Right cardiac atrium (tissue), 5 donors: Measurements from ENCODE around the gene HAPLN2. TPM values are rescaled to one million over a fixed set of nuclear protein-coding genes. Genes with fewer than 3 reads are reported as not detected.
"Not testable (repeated sequence)": the region's sequence is repeated elsewhere in the genome, so short reads cannot be mapped to it uniquely, and the experiment has no call there.

ENCODE experiments used
- ATAC-seq, 2 donors: fragments of 200-7000 bp; cut with Tn5 transposase; one replicate each; pipeline versions ENCODE4 v1.8.0 to v1.9.1; 2020; ENCODE audit warnings: moderate library complexity in 2 of 2, mild to moderate bottlenecking in 1 of 2
- DNase-seq, 3 donors: peaks; one replicate each; pipeline ENCODE4 v3.0.0-alpha.2; 2020
- H3K27ac ChIP-seq: one replicate; pipeline ENCODE4 v1.5.1; 2013; ENCODE audit warnings: mild to moderate bottlenecking, low read length, control low read depth, moderate library complexity
- H3K27me3 ChIP-seq: one replicate; pipeline ENCODE4 v1.6.1; 2013; ENCODE audit not compliant: control insufficient read depth, insufficient read depth
- H3K4me1 ChIP-seq: one replicate; pipeline ENCODE4 v1.6.1; 2013; ENCODE audit warnings: low read length; ENCODE audit not compliant: control insufficient read depth, insufficient read depth
- H3K4me3 ChIP-seq: one replicate; pipeline ENCODE4 v1.5.1; 2013; ENCODE audit warnings: low read length, control low read depth
- H3K9me3 ChIP-seq: one replicate; pipeline ENCODE4 v1.6.1; 2013; ENCODE audit warnings: low read length; ENCODE audit not compliant: control insufficient read depth
- WGBS: extraction: QIAGEN DNeasy Blood & Tissue Kit; methylation state at CpG from one replicate; pipeline ENCODE4 v1.1.7; 2013; 5-methylcytosine and 5-hydroxymethylcytosine counted together
- intact Hi-C, 4 donors: fragments of 100-400 bp; cut with DNase I; formaldehyde crosslinking; loops; one replicate each; pipeline versions ENCODE4 v1.11.0 to v1.14.0; 2022 to 2023
- polyA plus RNA-seq: library from polyadenylated mRNA; stranded (reverse); fragments of 200-250 nt; gene quantifications from one replicate; pipeline ENCODE4 v1.2.3, GENCODE V29; 2013
- total RNA-seq, 4 donors: library from RNA; stranded (reverse); fragmentation: NEBNext Ultra II Directional; extraction: Animal tissue kit (Norgen Biotek cat#: 25700); gene quantifications; one replicate each; pipeline ENCODE4 v1.2.1, GENCODE V29; 2021
- donor health status: healthy with polysubstance abuse.
- donor health status: DM: no; HTN: yes; CAD: no.
- donor health status: DM: no; HTN: no; CAD: no.
- donor health status: DM: no; HTN: yes; CAD: no; lungs with severe emphysema.
- donor health status: DM: yes; HTN: yes; CAD: no.

Gene HAPLN2
- total and polyA plus RNA-seq, 5 donors, result 0.53 to 2.0 (median 1.1) TPM

GRCh38 chr1:156623946-156624813 is 5.0 kb downstream of the HAPLN2 start:
- Histone ChIP-seq H3K27me3 (no peaks in the 10 kb centered on the region), H3K27ac (no peak overlapping the region), H3K9me3 (no peaks in the 10 kb centered on the region), H3K4me1 (no peaks in the 10 kb centered on the region), H3K4me3 (peak overlapping the region; percentile 43)
- ATAC-seq (peak; percentile 69 to 73), DNase-seq (peak; percentile 60 to 80 (median 79))
- intact Hi-C loops, result loop anchor here in 2 of 4 donors (2.0 to 5.0 kb wide), 2 partner anchors 33 kb away; no protein-coding TSS in a partner anchor
- WGBS, result 1% methylated on average over 87 of the region's 87 CpGs

GRCh38 chr1:156624814-156625435 is 5.7 kb downstream of the HAPLN2 start:
- H3K27ac ChIP-seq, result no peak overlapping the region
- intact Hi-C loops, result loop anchor here in 2 of 4 donors (2.0 to 5.0 kb wide), 2 partner anchors 32 kb away; no protein-coding TSS in a partner anchor

GRCh38 chr1:156625436-156626078 is 6.3 kb downstream of the HAPLN2 start:
- H3K27me3 ChIP-seq, result no peaks in the 10 kb centered on the region
- peak; percentile 48 to 59 for ATAC-seq
- peak; percentile 53 to 84 (median 81) for DNase-seq
- no peak overlapping the region for H3K27ac ChIP-seq
- no peaks in the 10 kb centered on the region for H3K4me1 ChIP-seq
- no peaks in the 10 kb centered on the region for H3K9me3 ChIP-seq
- peak overlapping the region; percentile 30 for H3K4me3 ChIP-seq
- under 1% methylated on average over 45 of the region's 45 CpGs for WGBS
- intact Hi-C loops, result loop anchor here in 2 of 4 donors (2.0 kb wide), 1 partner anchor 31 kb away; no protein-coding TSS in a partner anchor

More at GRCh38 chr1:156624814-156625435, 5.7 kb downstream of the HAPLN2 start:
- peak overlapping the region; percentile 43 for H3K4me3 ChIP-seq
- 1% methylated on average over 55 of the region's 55 CpGs for WGBS
- H3K27me3 ChIP-seq, result no peaks in the 10 kb centered on the region
- DNase-seq (no peak), ATAC-seq (peak; percentile 28 to 32)
- no peaks in the 10 kb centered on the region for H3K4me1 ChIP-seq
- no peaks in the 10 kb centered on the region for H3K9me3 ChIP-seq

GRCh38 chr1:156626079-156626438 is 6.8 kb downstream of the HAPLN2 start:
- DNase-seq, result no peak
- H3K4me3 ChIP-seq, result peak overlapping the region; percentile 2
- no peaks in the 10 kb centered on the region for H3K9me3 ChIP-seq
- H3K4me1 ChIP-seq, result no peaks in the 10 kb centered on the region
- ATAC-seq, result no peak
- H3K27me3 ChIP-seq, result no peaks in the 10 kb centered on the region
- no peak overlapping the region for H3K27ac ChIP-seq
- intact Hi-C loops, result loop anchor here in 1 of 4 donors (2.0 kb wide), 1 partner anchor 31 kb away; no protein-coding TSS in a partner anchor
- WGBS, result 40% methylated on average over 4 of the region's 4 CpGs

- intact Hi-C loops, result loop anchor here in 1 of 4 donors (2.0 kb wide), 1 partner anchor 29 kb away; no protein-coding TSS in a partner anchor
- ATAC-seq, result no peak
- 73% methylated on average over 2 of the region's 2 CpGs for WGBS
- no peaks in the 10 kb centered on the region for H3K27me3 ChIP-seq
- no peak overlapping the region for H3K27ac ChIP-seq
- no peaks in the 10 kb centered on the region for H3K4me1 ChIP-seq
- H3K4me3 ChIP-seq, result no peak overlapping the region
- no peak for DNase-seq
- no peaks in the 10 kb centered on the region for H3K9me3 ChIP-seq
These were observed 8.2 kb downstream of the HAPLN2 start for GRCh38 chr1:156627313-156627880.

GRCh38 chr1:156629823-156630449 is 10.7 kb downstream of the HAPLN2 start:
- DNase-seq, result no peak
- H3K27me3 ChIP-seq, result no peaks in the 10 kb centered on the region
- no peak for ATAC-seq
- H3K4me3 ChIP-seq, result no peak overlapping the region
- intact Hi-C loops, result no loop called here
- no peaks in the 10 kb centered on the region for H3K4me1 ChIP-seq
- WGBS, result 78% methylated on average over 8 of the region's 8 CpGs
- H3K27ac ChIP-seq, result no peak overlapping the region
- H3K9me3 ChIP-seq, result no peaks in the 10 kb centered on the region

- H3K4me3 ChIP-seq, H3K9me3 ChIP-seq, H3K27me3 ChIP-seq, ATAC-seq, H3K27ac ChIP-seq, intact Hi-C loops, DNase-seq, H3K4me1 ChIP-seq: not testable (repeated sequence)
- 48% methylated on average over 9 of the region's 9 CpGs for WGBS
These were observed 11.9 kb downstream of the HAPLN2 start for GRCh38 chr1:156631152-156631551.

- intact Hi-C loops, result no loop called here
- H3K9me3 ChIP-seq, result no peaks in the 10 kb centered on the region
These were observed 13.1 kb downstream of the HAPLN2 start for GRCh38 chr1:156632355-156632754.

GRCh38 chr1:156638189-156638985 is 19.2 kb downstream of the HAPLN2 start:
- H3K27ac ChIP-seq, result no peak overlapping the region
- DNase-seq (no peak), ATAC-seq (no peak)
- H3K27me3 ChIP-seq, result no peaks in the 10 kb centered on the region
- WGBS, result 47% methylated on average over 8 of the region's 8 CpGs
- no peaks in the 10 kb centered on the region for H3K9me3 ChIP-seq
- no peaks in the 10 kb centered on the region for H3K4me1 ChIP-seq
- intact Hi-C loops, result no loop called here
- no peak overlapping the region for H3K4me3 ChIP-seq

More at GRCh38 chr1:156632355-156632754, 13.1 kb downstream of the HAPLN2 start:
- 63% methylated on average over 3 of the region's 3 CpGs for WGBS
- H3K27me3 ChIP-seq, result no peaks in the 10 kb centered on the region
- H3K4me1 ChIP-seq, result no peaks in the 10 kb centered on the region
- ATAC-seq (no peak), DNase-seq (no peak)
- H3K4me3 ChIP-seq, result no peak overlapping the region
- no peak overlapping the region for H3K27ac ChIP-seq
